HuH-7.5 (cell line): ENCODE data around the gene L3MBTL1.

Experiments used
- DNase-seq: peaks from one replicate; pipeline ENCODE4 v3.0.0; 2011; ENCODE audit warnings: low spot score

The L3MBTL1 gene

DNA sequence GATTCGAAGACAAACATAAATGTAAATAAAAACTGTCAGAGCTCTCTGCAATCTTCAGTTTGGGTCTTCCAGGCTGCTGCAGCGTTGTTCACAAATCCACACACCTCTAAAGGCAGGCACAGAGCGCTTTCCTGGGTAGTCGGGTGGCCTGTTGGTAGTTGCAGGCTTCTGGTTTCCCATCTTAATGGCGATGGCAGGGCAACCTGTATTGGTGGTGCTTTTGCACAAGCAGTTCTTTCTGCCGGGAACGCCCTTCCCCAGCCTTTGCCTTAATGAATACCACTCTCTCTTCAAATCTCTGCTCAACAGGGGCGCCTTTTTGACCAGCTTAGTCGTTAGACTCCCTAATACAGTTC lies 82.5 kb downstream of the L3MBTL1 start:
- DNase-seq, result no peak

- peak; percentile 90 for DNase-seq
Observed at GRCh38 chr20:43590392-43591303, 83.2 kb downstream of the L3MBTL1 start, which contains the start of gene IFT52. Gene IFT52 (plus strand): TSS chr20:43590937. CDS start chr20:43594699, 3,762 bp downstream.
